ENCODE data around the gene PLEKHG3.

The PLEKHG3 gene

GRCh38 chr14:64728856-64729255 is 24.6 kb downstream of the PLEKHG3 start:
- DNase-seq: no peak

GRCh38 chr14:64729386-64730060 is 25.3 kb downstream of the PLEKHG3 start:
- no peak for DNase-seq

GRCh38 chr14:64730061-64730440 is 25.8 kb downstream of the PLEKHG3 start:
- no peak for DNase-seq

GRCh38 chr14:64730681-64731080 is 26.5 kb downstream of the PLEKHG3 start:
- no peak for DNase-seq

- no peak for DNase-seq
Measured at GRCh38 chr14:64731141-64731581, 26.9 kb downstream of the PLEKHG3 start.

- no peak for DNase-seq
Measured at GRCh38 chr14:64732066-64732465, 27.8 kb downstream of the PLEKHG3 start.

GRCh38 chr14:64732536-64733120 is 28.4 kb downstream of the PLEKHG3 start:
- DNase-seq: no peak

- no peak for DNase-seq
Measured at GRCh38 chr14:64733321-64733720, 29.1 kb downstream of the PLEKHG3 start.

GRCh38 chr14:64733899-64734298 is 29.7 kb downstream of the PLEKHG3 start:
- no peak for DNase-seq

- no peak for DNase-seq
Measured at GRCh38 chr14:64734990-64735389, 30.8 kb downstream of the PLEKHG3 start.

GRCh38 chr14:64736271-64737169 is 32.3 kb downstream of the PLEKHG3 start:
- no peak for DNase-seq

GRCh38 chr14:64737391-64738280 is 33.4 kb downstream of the PLEKHG3 start:
- no peak for DNase-seq

GRCh38 chr14:64738281-64738804 is 34.1 kb downstream of the PLEKHG3 start:
- DNase-seq: no peak

- no peak for DNase-seq
Measured at GRCh38 chr14:64741200-64741599, 37.0 kb downstream of the PLEKHG3 start.

- no peak for DNase-seq
Measured at GRCh38 chr14:64741961-64742360, 37.7 kb downstream of the PLEKHG3 start.

GRCh38 chr14:64743061-64743460 is 38.8 kb downstream of the PLEKHG3 start:
- DNase-seq: no peak

- no peak for DNase-seq
Measured at GRCh38 chr14:64745511-64746091, 41.4 kb downstream of the PLEKHG3 start.

GRCh38 chr14:64746298-64747250 is 42.4 kb downstream of the PLEKHG3 start:
- no peak for DNase-seq

- DNase-seq: no peak
Measured at GRCh38 chr14:64747327-64747726, 43.1 kb downstream of the PLEKHG3 start.

GRCh38 chr14:64748521-64748920 is 44.3 kb downstream of the PLEKHG3 start:
- DNase-seq: no peak
